Measurements from ENCODE around the gene BUB1B.
"Not testable (repeated sequence)": the region's sequence is repeated elsewhere in the genome, so short reads cannot be mapped to it uniquely, and the experiment has no call there.

DNA sequence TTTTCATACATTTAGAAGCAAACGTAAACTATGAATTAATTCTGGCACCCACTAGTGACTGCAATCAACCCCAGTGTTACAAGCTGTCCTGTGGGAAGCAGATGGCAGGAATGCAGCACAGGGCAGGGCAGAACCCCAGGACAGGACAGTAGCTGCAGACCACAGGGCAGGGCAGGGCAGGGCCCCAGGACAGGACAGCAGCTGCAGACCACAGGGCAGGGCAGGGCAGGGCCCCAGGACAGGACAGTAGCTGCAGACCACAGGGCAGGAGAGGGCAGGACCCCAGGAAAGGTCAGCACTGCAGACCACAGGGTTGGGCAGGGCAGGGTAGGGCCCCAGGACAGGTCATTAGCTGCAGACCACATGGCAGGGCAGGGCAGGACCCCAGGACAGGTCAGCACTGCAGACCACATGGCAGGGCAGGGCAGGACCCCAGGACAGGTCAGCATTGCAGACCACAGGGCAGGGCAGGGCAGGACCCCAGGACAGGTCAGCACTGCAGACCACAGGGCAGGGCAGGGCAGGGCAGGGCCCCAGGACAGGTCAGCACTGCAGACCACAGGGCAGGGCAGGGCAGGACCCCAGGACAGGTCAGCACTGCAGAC, 24.9 kb upstream of the BUB1B start:
- TF ChIP-seq, protein P1, sequence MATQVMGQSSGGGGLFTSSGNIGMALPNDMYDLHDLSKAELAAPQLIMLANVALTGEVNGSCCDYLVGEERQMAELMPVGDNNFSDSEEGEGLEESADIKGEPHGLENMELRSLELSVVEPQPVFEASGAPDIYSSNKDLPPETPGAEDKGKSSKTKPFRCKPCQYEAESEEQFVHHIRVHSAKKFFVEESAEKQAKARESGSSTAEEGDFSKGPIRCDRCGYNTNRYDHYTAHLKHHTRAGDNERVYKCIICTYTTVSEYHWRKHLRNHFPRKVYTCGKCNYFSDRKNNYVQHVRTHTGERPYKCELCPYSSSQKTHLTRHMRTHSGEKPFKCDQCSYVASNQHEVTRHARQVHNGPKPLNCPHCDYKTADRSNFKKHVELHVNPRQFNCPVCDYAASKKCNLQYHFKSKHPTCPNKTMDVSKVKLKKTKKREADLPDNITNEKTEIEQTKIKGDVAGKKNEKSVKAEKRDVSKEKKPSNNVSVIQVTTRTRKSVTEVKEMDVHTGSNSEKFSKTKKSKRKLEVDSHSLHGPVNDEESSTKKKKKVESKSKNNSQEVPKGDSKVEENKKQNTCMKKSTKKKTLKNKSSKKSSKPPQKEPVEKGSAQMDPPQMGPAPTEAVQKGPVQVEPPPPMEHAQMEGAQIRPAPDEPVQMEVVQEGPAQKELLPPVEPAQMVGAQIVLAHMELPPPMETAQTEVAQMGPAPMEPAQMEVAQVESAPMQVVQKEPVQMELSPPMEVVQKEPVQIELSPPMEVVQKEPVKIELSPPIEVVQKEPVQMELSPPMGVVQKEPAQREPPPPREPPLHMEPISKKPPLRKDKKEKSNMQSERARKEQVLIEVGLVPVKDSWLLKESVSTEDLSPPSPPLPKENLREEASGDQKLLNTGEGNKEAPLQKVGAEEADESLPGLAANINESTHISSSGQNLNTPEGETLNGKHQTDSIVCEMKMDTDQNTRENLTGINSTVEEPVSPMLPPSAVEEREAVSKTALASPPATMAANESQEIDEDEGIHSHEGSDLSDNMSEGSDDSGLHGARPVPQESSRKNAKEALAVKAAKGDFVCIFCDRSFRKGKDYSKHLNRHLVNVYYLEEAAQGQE (IDR thresholded peaks at IDR 0.05; ENCODE audit: borderline replicate concordance), result not testable (repeated sequence)
- TF ChIP-seq, protein P1 (CRISPR knock-in tag; IDR thresholded peaks at IDR 0.05; ENCODE audit: low read depth), result not testable (repeated sequence)
- TF ChIP-seq CREBBP (IDR thresholded peaks at IDR 0.05; ENCODE audit: low read depth, low read length); HNRNPH1 (optimal IDR thresholded peaks at IDR 0.05; ENCODE audit: low read depth, low read length); JUNB (CRISPR knock-in tag; conservative IDR thresholded peaks at IDR 0.05); TEAD4 (IDR thresholded peaks at IDR 0.05; ENCODE audit: low read length); TEAD4 (CRISPR knock-in tag; IDR thresholded peaks at IDR 0.05; ENCODE audit: borderline replicate concordance); ZNF766 (CRISPR knock-in tag; conservative IDR thresholded peaks at IDR 0.05); SMC3 (conservative IDR thresholded peaks at IDR 0.05; ENCODE audit: insufficient read depth, low read depth, low read length); EGR1 (conservative IDR thresholded peaks at IDR 0.05); POLR2AphosphoS5 (IDR thresholded peaks at IDR 0.05; ENCODE audit: control insufficient read depth, insufficient read depth, low read depth, low read length): not testable (repeated sequence)
- TF ChIP-seq, protein P2, sequence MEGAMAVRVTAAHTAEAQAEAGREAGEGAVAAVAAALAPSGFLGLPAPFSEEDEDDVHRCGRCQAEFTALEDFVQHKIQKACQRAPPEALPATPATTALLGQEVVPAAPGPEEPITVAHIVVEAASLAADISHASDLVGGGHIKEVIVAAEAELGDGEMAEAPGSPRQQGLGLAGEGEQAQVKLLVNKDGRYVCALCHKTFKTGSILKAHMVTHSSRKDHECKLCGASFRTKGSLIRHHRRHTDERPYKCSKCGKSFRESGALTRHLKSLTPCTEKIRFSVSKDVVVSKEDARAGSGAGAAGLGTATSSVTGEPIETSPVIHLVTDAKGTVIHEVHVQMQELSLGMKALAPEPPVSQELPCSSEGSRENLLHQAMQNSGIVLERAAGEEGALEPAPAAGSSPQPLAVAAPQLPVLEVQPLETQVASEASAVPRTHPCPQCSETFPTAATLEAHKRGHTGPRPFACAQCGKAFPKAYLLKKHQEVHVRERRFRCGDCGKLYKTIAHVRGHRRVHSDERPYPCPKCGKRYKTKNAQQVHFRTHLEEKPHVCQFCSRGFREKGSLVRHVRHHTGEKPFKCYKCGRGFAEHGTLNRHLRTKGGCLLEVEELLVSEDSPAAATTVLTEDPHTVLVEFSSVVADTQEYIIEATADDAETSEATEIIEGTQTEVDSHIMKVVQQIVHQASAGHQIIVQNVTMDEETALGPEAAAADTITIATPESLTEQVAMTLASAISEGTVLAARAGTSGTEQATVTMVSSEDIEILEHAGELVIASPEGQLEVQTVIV (CRISPR knock-in tag; IDR thresholded peaks at IDR 0.05; ENCODE audit: borderline replicate concordance), result not testable (repeated sequence)
- TF ChIP-seq, protein P3, sequence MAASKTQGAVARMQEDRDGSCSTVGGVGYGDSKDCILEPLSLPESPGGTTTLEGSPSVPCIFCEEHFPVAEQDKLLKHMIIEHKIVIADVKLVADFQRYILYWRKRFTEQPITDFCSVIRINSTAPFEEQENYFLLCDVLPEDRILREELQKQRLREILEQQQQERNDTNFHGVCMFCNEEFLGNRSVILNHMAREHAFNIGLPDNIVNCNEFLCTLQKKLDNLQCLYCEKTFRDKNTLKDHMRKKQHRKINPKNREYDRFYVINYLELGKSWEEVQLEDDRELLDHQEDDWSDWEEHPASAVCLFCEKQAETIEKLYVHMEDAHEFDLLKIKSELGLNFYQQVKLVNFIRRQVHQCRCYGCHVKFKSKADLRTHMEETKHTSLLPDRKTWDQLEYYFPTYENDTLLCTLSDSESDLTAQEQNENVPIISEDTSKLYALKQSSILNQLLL (CRISPR knock-in tag; IDR thresholded peaks at IDR 0.05; ENCODE audit: borderline replicate concordance), result not testable (repeated sequence)
- TF ChIP-seq, protein P4, sequence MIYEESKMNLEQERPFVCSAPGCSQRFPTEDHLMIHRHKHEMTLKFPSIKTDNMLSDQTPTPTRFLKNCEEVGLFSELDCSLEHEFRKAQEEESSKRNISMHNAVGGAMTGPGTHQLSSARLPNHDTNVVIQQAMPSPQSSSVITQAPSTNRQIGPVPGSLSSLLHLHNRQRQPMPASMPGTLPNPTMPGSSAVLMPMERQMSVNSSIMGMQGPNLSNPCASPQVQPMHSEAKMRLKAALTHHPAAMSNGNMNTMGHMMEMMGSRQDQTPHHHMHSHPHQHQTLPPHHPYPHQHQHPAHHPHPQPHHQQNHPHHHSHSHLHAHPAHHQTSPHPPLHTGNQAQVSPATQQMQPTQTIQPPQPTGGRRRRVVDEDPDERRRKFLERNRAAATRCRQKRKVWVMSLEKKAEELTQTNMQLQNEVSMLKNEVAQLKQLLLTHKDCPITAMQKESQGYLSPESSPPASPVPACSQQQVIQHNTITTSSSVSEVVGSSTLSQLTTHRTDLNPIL (CRISPR knock-in tag; IDR thresholded peaks at IDR 0.05), result not testable (repeated sequence)

Measured in K562 (cell line).